Measurements from ENCODE around the gene C16orf90.

Gene C16orf90

GRCh38 chr16:3460585-3460984, 34.7 kb downstream of the C16orf90 start:
- no peak for DNase-seq

- DNase-seq: no peak
Observed at GRCh38 chr16:3460121-3460520, 35.2 kb downstream of the C16orf90 start.

GRCh38 chr16:3459401-3460090, 35.7 kb downstream of the C16orf90 start:
- no peak for DNase-seq

- peak; percentile 34 for DNase-seq
Observed at GRCh38 chr16:3458852-3459361, 36.4 kb downstream of the C16orf90 start.

GRCh38 chr16:3458278-3458851, 36.9 kb downstream of the C16orf90 start:
- DNase-seq: peak; percentile 54

GRCh38 chr16:3457434-3458252, 37.6 kb downstream of the C16orf90 start:
- peak; percentile 98 for DNase-seq

GRCh38 chr16:3454631-3455147, 40.6 kb downstream of the C16orf90 start:
- DNase-seq: no peak

GRCh38 chr16:3454093-3454492, 41.2 kb downstream of the C16orf90 start:
- no peak for DNase-seq

- DNase-seq: no peak
Observed at GRCh38 chr16:3444032-3444388, 51.3 kb downstream of the C16orf90 start.

All from retina (tissue), 1 donor.